H9 (cell line): ENCODE measurements around the gene PCDHA12. TPM values are rescaled to one million over a fixed set of nuclear protein-coding genes. Genes with fewer than 3 reads are reported as not detected.

Experiments
- DNase-seq: peaks from one replicate; pipeline ENCODE4 v3.0.0-alpha.2; 2017
- H2AFZ ChIP-seq: one replicate; pipeline ENCODE4 v1.6.1; 2013; ENCODE audit warnings: mild to moderate bottlenecking, low read length, control low read depth, moderate library complexity
- H2AK5ac ChIP-seq: 2 replicates; pipeline ENCODE4 v1.6.1; 2013; ENCODE audit warnings: low read length, control low read depth, mixed read lengths; ENCODE audit not compliant: insufficient read length
- H2BK120ac ChIP-seq: one replicate; pipeline ENCODE4 v1.6.1; 2013; ENCODE audit warnings: low read depth, mild to moderate bottlenecking, low read length, control low read depth, inconsistent platforms; ENCODE audit not compliant: poor library complexity, severe bottlenecking
- H2BK12ac ChIP-seq: 2 replicates; pipeline ENCODE4 v1.6.1; 2013; ENCODE audit warnings: low read length, control low read depth, mixed read lengths, low read depth; ENCODE audit not compliant: insufficient read length
- H2BK15ac ChIP-seq: 2 replicates; pipeline ENCODE4 v1.6.1; 2013; ENCODE audit warnings: low read depth, low read length, control low read depth
- H2BK20ac ChIP-seq: one replicate; pipeline ENCODE4 v1.6.1; 2013; ENCODE audit warnings: low read depth, mild to moderate bottlenecking, low read length, control low read depth, inconsistent platforms; ENCODE audit not compliant: poor library complexity, severe bottlenecking
- H2BK5ac ChIP-seq: 2 replicates; pipeline ENCODE4 v1.6.1; 2013; ENCODE audit warnings: low read length, control low read depth, mixed read lengths; ENCODE audit not compliant: insufficient read length
- H3K14ac ChIP-seq: 2 replicates; pipeline ENCODE4 v1.6.1; 2013; ENCODE audit warnings: low read length, control low read depth; ENCODE audit not compliant: insufficient read depth
- H3K18ac ChIP-seq: 2 replicates; pipeline ENCODE4 v1.6.1; 2013; ENCODE audit warnings: low read depth, mild to moderate bottlenecking, mixed read lengths, low read length, control low read depth; ENCODE audit not compliant: insufficient read length
- H3K23ac ChIP-seq: 2 replicates; pipeline ENCODE4 v1.6.1; 2013; ENCODE audit warnings: low read length, control low read depth, mixed read lengths, low read depth; ENCODE audit not compliant: insufficient read length
- H3K23me2 ChIP-seq: 2 replicates; pipeline ENCODE4 v1.6.1; 2013; ENCODE audit warnings: low read depth, mild to moderate bottlenecking, mixed read lengths, low read length, control low read depth; ENCODE audit not compliant: insufficient read length, poor library complexity, severe bottlenecking
- H3K27ac ChIP-seq: 2 replicates; pipeline ENCODE4 v1.5.1; 2013; ENCODE audit warnings: low read length, control low read depth, mixed read lengths, low read depth; ENCODE audit not compliant: insufficient read length
- H3K27me3 ChIP-seq: 2 replicates; pipeline ENCODE4 v1.6.1; 2013; ENCODE audit warnings: low read length, control low read depth, inconsistent platforms; ENCODE audit not compliant: insufficient read depth
- H3K4ac ChIP-seq: 2 replicates; pipeline ENCODE4 v1.6.1; 2013; ENCODE audit warnings: low read depth, mild to moderate bottlenecking, control low read depth, inconsistent platforms, low read length, moderate library complexity
- H3K4me1 ChIP-seq: 2 replicates; pipeline ENCODE4 v1.6.1; 2013; ENCODE audit warnings: low read length, control low read depth, inconsistent platforms; ENCODE audit not compliant: insufficient read depth
- H3K4me2 ChIP-seq: 2 replicates; pipeline ENCODE4 v1.6.1; 2013; ENCODE audit warnings: low read length, control low read depth, mixed read lengths; ENCODE audit not compliant: insufficient read length, insufficient read depth
- H3K56ac ChIP-seq: 2 replicates; pipeline ENCODE4 v1.6.1; 2013; ENCODE audit warnings: low read depth, mild to moderate bottlenecking, mixed read lengths, low read length, control low read depth; ENCODE audit not compliant: insufficient read length
- H3K79me1 ChIP-seq: 2 replicates; pipeline ENCODE4 v1.6.1; 2013; ENCODE audit warnings: low read depth, mild to moderate bottlenecking, moderate library complexity, low read length, control low read depth, inconsistent platforms; ENCODE audit not compliant: insufficient read depth, poor library complexity, severe bottlenecking
- H3K79me2 ChIP-seq: 2 replicates; pipeline ENCODE4 v1.6.1; 2013; ENCODE audit warnings: low read length, control low read depth, inconsistent platforms; ENCODE audit not compliant: insufficient read depth
- H3K9ac ChIP-seq: 2 replicates; pipeline ENCODE4 v1.6.1; 2013; ENCODE audit warnings: low read length, control low read depth, mixed read lengths; ENCODE audit not compliant: insufficient read length; ENCODE audit errors: extremely low read depth
- H3K9me3 ChIP-seq: one replicate; pipeline ENCODE4 v1.6.1; 2013; ENCODE audit warnings: low read depth, low read length, inconsistent platforms; ENCODE audit not compliant: control insufficient read depth
- H3T11ph ChIP-seq: one replicate; pipeline ENCODE4 v1.6.1; 2013; ENCODE audit warnings: mild to moderate bottlenecking, low read length, control low read depth, inconsistent platforms
- H4K20me1 ChIP-seq: one replicate; pipeline ENCODE4 v1.6.1; 2013; ENCODE audit not compliant: control insufficient read depth, insufficient read length, insufficient read depth
- H4K5ac ChIP-seq: 2 replicates; pipeline ENCODE4 v1.6.1; 2013; ENCODE audit warnings: low read depth, mild to moderate bottlenecking, mixed read lengths, low read length, control low read depth; ENCODE audit not compliant: insufficient read length
- H4K8ac ChIP-seq: replicated peaks from 2 replicates; pipeline ENCODE4 v1.6.1; 2013; ENCODE audit warnings: low read length, control low read depth, mixed read lengths, low read depth; ENCODE audit not compliant: insufficient read length
- H4K91ac ChIP-seq: 2 replicates; pipeline ENCODE4 v1.6.1; 2013; ENCODE audit warnings: low read depth, mild to moderate bottlenecking, moderate library complexity, mixed read lengths, low read length, control low read depth; ENCODE audit not compliant: insufficient read length
- H3K27ac Mint-ChIP-seq, 3 experiments: 2 replicates in 2 of 3; 3 replicates in 1 of 3; pipeline ENCODE4 v1.8.0; 2020 to 2021; ENCODE audit warnings: mixed read lengths in 3 of 3, mild to moderate bottlenecking in 1 of 3, moderate library complexity in 1 of 3
- H3K27me3 Mint-ChIP-seq: 2 replicates; pipeline ENCODE4 v1.8.0; 2021; ENCODE audit warnings: low read depth, mild to moderate bottlenecking, moderate library complexity, mixed read lengths
- H3K36me3 Mint-ChIP-seq, 3 experiments: 2 replicates in 2 of 3; 3 replicates in 1 of 3; pipeline ENCODE4 v1.8.0; 2020 to 2021; ENCODE audit warnings: low read depth in 3 of 3, mixed read lengths in 3 of 3; ENCODE audit not compliant: insufficient read depth in 1 of 3
- H3K4me1 Mint-ChIP-seq, 2 experiments: 2 replicates each; pipeline ENCODE4 v1.8.0; 2020; ENCODE audit warnings: mixed read lengths in 2 of 2
- H3K4me3 Mint-ChIP-seq, 2 experiments: 2 replicates in 1 of 2; 3 replicates in 1 of 2; pipeline ENCODE4 v1.8.0; 2020 to 2021; ENCODE audit warnings: mild to moderate bottlenecking in 2 of 2, mixed read lengths in 2 of 2, moderate library complexity in 1 of 2
- H3K9me3 Mint-ChIP-seq, 2 experiments: 2 replicates in 1 of 2; 3 replicates in 1 of 2; pipeline ENCODE4 v1.8.0; 2020; ENCODE audit warnings: mild to moderate bottlenecking in 2 of 2, mixed read lengths in 2 of 2, moderate library complexity in 1 of 2
- CTCF ChIP-seq: fragments of 200-600 bp; sonication (generic); conservative IDR thresholded peaks from 3 replicates; pipeline ENCODE4 v1.8.0; 2021; ENCODE audit warnings: antibody characterized with exemption, mild to moderate bottlenecking
- WGBS: extraction: QIAGEN DNeasy Blood & Tissue Kit; methylation state at CpG from one replicate; pipeline ENCODE4 v1.1.7; 2013; ENCODE audit warnings: missing lambda C conversion rate, low lambda C conversion rate, mixed read lengths; ENCODE audit not compliant: insufficient read length; ENCODE audit errors: extremely low coverage; 5-methylcytosine and 5-hydroxymethylcytosine counted together
- total RNA-seq: library from RNA; stranded (reverse); gene quantifications from 2 replicates; pipeline ENCODE4 v1.2.1, GENCODE V29; 2021

Gene PCDHA12
- total RNA-seq, 1 experiment from 2014 or later, result 7.2 TPM

- Histone ChIP-seq H3K14ac (no peak overlapping the region), H3K4me1 (no peaks in the 10 kb centered on the region), H2BK12ac (no peak overlapping the region), H3K79me1 (no peaks in the 10 kb centered on the region), H4K8ac (no peak overlapping the region), H2BK5ac (no peak overlapping the region), H4K20me1 (no peaks in the 10 kb centered on the region), H3K9me3 (no peaks in the 10 kb centered on the region), H2AK5ac (no peak overlapping the region), H3K23me2 (no peaks in the 10 kb centered on the region), H3K56ac (no peak overlapping the region), H2BK120ac (no peak overlapping the region), H3K27ac (no peak overlapping the region), H4K91ac (no peak overlapping the region), H3T11ph (no peak overlapping the region), H3K4me2 (no peak overlapping the region), H3K27me3 (no peaks in the 10 kb centered on the region), H2BK20ac (no peak overlapping the region), H3K18ac (no peak overlapping the region), H2BK15ac (no peak overlapping the region; the same call in 1 of the 2 replicates), H3K4ac (no peak overlapping the region), H3K79me2 (no peaks in the 10 kb centered on the region; the same call in 1 of the 2 replicates), H2AFZ (no peak overlapping the region), H3K23ac (no peak overlapping the region), H4K5ac (no peak overlapping the region), H3K9ac (no peak overlapping the region)
- no peak for DNase-seq
- H3K4me1 Mint-ChIP-seq, result peaks cover 10 to 14% of the 10 kb centered on the region in 2 experiments; a peak in 2 of 4 replicates
- H3K36me3 Mint-ChIP-seq, result peaks cover 9 to 24% (median 21%) of the 10 kb centered on the region in 3 experiments; a peak in 6 of 7 replicates
- no peak overlapping the region for H3K27ac Mint-ChIP-seq
- no peaks in the 10 kb centered on the region for H3K9me3 Mint-ChIP-seq
- no peak for TF ChIP-seq CTCF
- no peak overlapping the region for H3K4me3 Mint-ChIP-seq
- no peaks in the 10 kb centered on the region for H3K27me3 Mint-ChIP-seq
- no CpG with 5 or more reads among the region's 37 CpGs for WGBS
Observed at GRCh38 chr5:140877262-140877581, 2.1 kb downstream of the PCDHA12 start.
